ENCODE data around the gene TNFRSF25. TPM values are rescaled to one million over a fixed set of nuclear protein-coding genes. Genes with fewer than 3 reads are reported as not detected.

TNFRSF25 gene
- polyA plus RNA-seq, 1 experiment, result 3.3 TPM

GRCh38 chr1:6483761-6484117 lies 17.8 kb upstream of the TNFRSF25 start:
- no peak overlapping the region for H3K4me3 ChIP-seq (ENCODE audit: low read depth, low read length)
- no peaks in the 10 kb centered on the region for H3K36me3 ChIP-seq (ENCODE audit: control insufficient read depth, insufficient read depth, low read length)
- CTCF ChIA-PET, result interaction anchor here (0.9 to 2.3 kb wide), 6 partner anchors 9 to 46 kb away, joined by 3 to 8 read pairs (median 4); no protein-coding TSS in a partner anchor
- POLR2A ChIA-PET, result no interaction called here
- no peak for TF ChIP-seq CTCF (IDR thresholded peaks at IDR 0.05; ENCODE audit: insufficient read depth, low read depth, low read length)
- DNase-seq (ENCODE audit: low read depth), result no peak
- no peaks in the 10 kb centered on the region for H3K27me3 ChIP-seq (ENCODE audit: control insufficient read depth, insufficient read depth, low read length)

- no peak for TF ChIP-seq CTCF (IDR thresholded peaks at IDR 0.05; ENCODE audit: insufficient read depth, low read depth, low read length)
- no peaks in the 10 kb centered on the region for H3K27me3 ChIP-seq (ENCODE audit: control insufficient read depth, insufficient read depth, low read length)
- H3K36me3 ChIP-seq (ENCODE audit: control insufficient read depth, insufficient read depth, low read length), result no peaks in the 10 kb centered on the region
- ChIA-PET POLR2A (no interaction called here), CTCF (interaction anchor here (0.9 to 2.3 kb wide), 5 partner anchors 8 to 45 kb away, joined by 3 to 8 read pairs (median 3); no protein-coding TSS in a partner anchor)
- DNase-seq (ENCODE audit: low read depth), result no peak
- H3K4me3 ChIP-seq (ENCODE audit: low read depth, low read length), result no peak overlapping the region
Observed at GRCh38 chr1:6483017-6483760, 17.2 kb upstream of the TNFRSF25 start.

GRCh38 chr1:6481820-6482219 lies 15.8 kb upstream of the TNFRSF25 start:
- ChIA-PET POLR2A (no interaction called here), CTCF (interaction anchor here (0.7 to 7.3 kb wide), 5 partner anchors 7 to 18 kb away, joined by 3 to 58 read pairs (median 4); partner anchors contain the start of gene PLEKHG5)
- no peak for TF ChIP-seq CTCF (IDR thresholded peaks at IDR 0.05; ENCODE audit: insufficient read depth, low read depth, low read length)
- peaks cover 1% of the 10 kb centered on the region; the same call in 1 of the 2 replicates for H3K36me3 ChIP-seq (ENCODE audit: control insufficient read depth, insufficient read depth, low read length)
- no peak overlapping the region for H3K4me3 ChIP-seq (ENCODE audit: low read depth, low read length)
- H3K27me3 ChIP-seq (ENCODE audit: control insufficient read depth, insufficient read depth, low read length), result no peaks in the 10 kb centered on the region
- DNase-seq (ENCODE audit: low read depth), result no peak

- TF ChIP-seq CTCF (IDR thresholded peaks at IDR 0.05; ENCODE audit: insufficient read depth, low read depth, low read length), result no peak
- CTCF ChIA-PET, result interaction anchor here (0.6 to 7.3 kb wide), 11 partner anchors 11 to 229 kb away, joined by 3 to 58 read pairs (median 3); partner anchors contain the start of gene PLEKHG5
- Histone ChIP-seq H3K4me3 (ENCODE audit: low read depth, low read length) (no peak overlapping the region), H3K36me3 (ENCODE audit: control insufficient read depth, insufficient read depth, low read length) (peaks cover 12% of the 10 kb centered on the region), H3K27me3 (ENCODE audit: control insufficient read depth, insufficient read depth, low read length) (no peaks in the 10 kb centered on the region)
- POLR2A ChIA-PET, result no interaction called here
- no peak for DNase-seq (ENCODE audit: low read depth)
Observed at GRCh38 chr1:6477039-6477820, 11.3 kb upstream of the TNFRSF25 start.

- ChIA-PET CTCF (interaction anchor here (0.6 to 7.3 kb wide), 11 partner anchors 12 to 229 kb away, joined by 3 to 58 read pairs (median 3); partner anchors contain the start of genes NOL9 and PLEKHG5), POLR2A (no interaction called here)
- H3K36me3 ChIP-seq (ENCODE audit: control insufficient read depth, insufficient read depth, low read length), result peaks cover 15% of the 10 kb centered on the region
- no peaks in the 10 kb centered on the region for H3K27me3 ChIP-seq (ENCODE audit: control insufficient read depth, insufficient read depth, low read length)
- no peak for TF ChIP-seq CTCF (IDR thresholded peaks at IDR 0.05; ENCODE audit: insufficient read depth, low read depth, low read length)
- DNase-seq (ENCODE audit: low read depth), result no peak
- no peak overlapping the region for H3K4me3 ChIP-seq (ENCODE audit: low read depth, low read length)
Observed at GRCh38 chr1:6476483-6476882, 10.5 kb upstream of the TNFRSF25 start.
